KMS-11 (cell line): ENCODE measurements around the gene FXYD7.

ENCODE experiments used
- H2AFZ ChIP-seq: fragments of 200-600 bp; sonication (generic); 2 replicates; pipeline ENCODE4 v1.6.1; 2016; ENCODE audit warnings: antibody characterized with exemption, mixed run types, low read depth
- H3K27ac ChIP-seq: fragments of 200-600 bp; sonication (generic); 2 replicates; pipeline ENCODE4 v1.6.1; 2016; ENCODE audit warnings: mild to moderate bottlenecking, mixed run types
- H3K27me3 ChIP-seq: fragments of 200-600 bp; sonication (generic); 2 replicates; pipeline ENCODE4 v1.6.1; 2017; ENCODE audit warnings: mild to moderate bottlenecking, low read depth, mixed run types, moderate library complexity; ENCODE audit not compliant: insufficient read depth
- H3K36me3 ChIP-seq: fragments of 200-600 bp; sonication (generic); 2 replicates; pipeline ENCODE4 v1.6.1; 2017; ENCODE audit warnings: mild to moderate bottlenecking, mixed run types; ENCODE audit not compliant: insufficient read depth
- H3K4me1 ChIP-seq: fragments of 200-600 bp; sonication (generic); 2 replicates; pipeline ENCODE4 v1.6.1; 2016; ENCODE audit warnings: mild to moderate bottlenecking, low read depth, mixed run types; ENCODE audit not compliant: poor library complexity, severe bottlenecking
- H3K4me2 ChIP-seq: fragments of 200-600 bp; sonication (generic); 2 replicates; pipeline ENCODE4 v1.7.0; 2016; ENCODE audit warnings: mild to moderate bottlenecking, mixed run types
- H3K4me3 ChIP-seq: fragments of 200-600 bp; sonication (generic); IDR thresholded peaks from 2 replicates; pipeline ENCODE4 v1.6.1; 2017; ENCODE audit warnings: low read depth, low read length, mixed read lengths; ENCODE audit not compliant: insufficient read depth
- H3K79me2 ChIP-seq: fragments of 200-600 bp; sonication (generic); 2 replicates; pipeline ENCODE4 v1.6.1; 2016; ENCODE audit warnings: low read depth, mixed run types; ENCODE audit not compliant: insufficient read depth
- H3K9ac ChIP-seq: fragments of 200-600 bp; sonication (generic); 2 replicates; pipeline ENCODE4 v1.6.1; 2016; ENCODE audit warnings: mild to moderate bottlenecking, mixed run types
- H4K20me1 ChIP-seq: fragments of 200-600 bp; sonication (generic); 2 replicates; pipeline ENCODE4 v1.6.1; 2016; ENCODE audit warnings: mild to moderate bottlenecking, mixed run types; ENCODE audit not compliant: insufficient read depth
- CTCF ChIP-seq: fragments of 200-600 bp; sonication (generic); conservative IDR thresholded peaks from 2 replicates; pipeline ENCODE4 v1.6.1; 2017; ENCODE audit warnings: low read depth, mild to moderate bottlenecking, antibody characterized with exemption, low read length, moderate library complexity, mixed read lengths

FXYD7 gene

GRCh38 chr19:35136231-35136630 lies 6.8 kb upstream of the FXYD7 start:
- TF ChIP-seq CTCF = no peak
- no peaks in the 10 kb centered on the region for H3K4me1 ChIP-seq
- no peak overlapping the region for H3K4me2 ChIP-seq
- H3K79me2 ChIP-seq = no peaks in the 10 kb centered on the region
- no peaks in the 10 kb centered on the region for H4K20me1 ChIP-seq
- no peaks in the 10 kb centered on the region for H3K36me3 ChIP-seq
- peaks cover 8% of the 10 kb centered on the region; the same call in 1 of the 2 replicates for H3K27me3 ChIP-seq
- H3K27ac ChIP-seq = no peak overlapping the region
- H3K9ac ChIP-seq = no peak overlapping the region
- H2AFZ ChIP-seq = no peak overlapping the region
- H3K4me3 ChIP-seq = no peak overlapping the region

GRCh38 chr19:35136977-35137702 lies 5.9 kb upstream of the FXYD7 start:
- Histone ChIP-seq H3K9ac (no peak overlapping the region), H3K4me2 (no peak overlapping the region), H4K20me1 (no peaks in the 10 kb centered on the region), H3K27ac (no peak overlapping the region), H3K36me3 (no peaks in the 10 kb centered on the region), H3K4me3 (no peak overlapping the region), H3K4me1 (peaks cover 7% of the 10 kb centered on the region), H2AFZ (no peak overlapping the region), H3K27me3 (peaks cover 6% of the 10 kb centered on the region; the same call in 1 of the 2 replicates), H3K79me2 (no peaks in the 10 kb centered on the region)
- no peak for TF ChIP-seq CTCF

- H3K4me1 ChIP-seq = peaks cover 7% of the 10 kb centered on the region
- no peak within 1 kb of the TSS for H3K27ac ChIP-seq
- H2AFZ ChIP-seq = no peak within 1 kb of the TSS
- H3K36me3 ChIP-seq = no peaks in the 10 kb centered on the region
- no peak within 1 kb of the TSS for H3K9ac ChIP-seq
- no peaks in the 10 kb centered on the region for H3K79me2 ChIP-seq
- H3K4me3 ChIP-seq = no peak within 1 kb of the TSS
- no peak within 1 kb of the TSS for H3K4me2 ChIP-seq
- no peaks in the 10 kb centered on the region for H4K20me1 ChIP-seq
- peaks cover 7% of the 10 kb centered on the region; the same call in 1 of the 2 replicates for H3K27me3 ChIP-seq
- no peak for TF ChIP-seq CTCF
These were observed 4.7 kb upstream of the FXYD7 start, which contains the start of gene FXYD1 for GRCh38 chr19:35138305-35138892. TSS of gene FXYD1 (plus strand) at chr19:35138824. CDS start at chr19:35140080, 1,256 bp downstream.

- Histone ChIP-seq H3K4me3 (no peak overlapping the region), H3K27ac (no peak overlapping the region), H3K27me3 (peaks cover 13% of the 10 kb centered on the region; the same call in 1 of the 2 replicates), H3K4me1 (peaks cover 7% of the 10 kb centered on the region), H3K9ac (no peak overlapping the region), H3K36me3 (no peaks in the 10 kb centered on the region), H3K4me2 (peak overlapping the region; percentile 39; the same call in 1 of the 2 replicates), H2AFZ (peak overlapping the region; percentile 57; the same call in 1 of the 2 replicates), H3K79me2 (no peaks in the 10 kb centered on the region), H4K20me1 (no peaks in the 10 kb centered on the region)
- no peak for TF ChIP-seq CTCF
These were observed 2.7 kb upstream of the FXYD7 start for GRCh38 chr19:35140207-35140961.
